ENCODE data around the gene SBF1.

DNA sequence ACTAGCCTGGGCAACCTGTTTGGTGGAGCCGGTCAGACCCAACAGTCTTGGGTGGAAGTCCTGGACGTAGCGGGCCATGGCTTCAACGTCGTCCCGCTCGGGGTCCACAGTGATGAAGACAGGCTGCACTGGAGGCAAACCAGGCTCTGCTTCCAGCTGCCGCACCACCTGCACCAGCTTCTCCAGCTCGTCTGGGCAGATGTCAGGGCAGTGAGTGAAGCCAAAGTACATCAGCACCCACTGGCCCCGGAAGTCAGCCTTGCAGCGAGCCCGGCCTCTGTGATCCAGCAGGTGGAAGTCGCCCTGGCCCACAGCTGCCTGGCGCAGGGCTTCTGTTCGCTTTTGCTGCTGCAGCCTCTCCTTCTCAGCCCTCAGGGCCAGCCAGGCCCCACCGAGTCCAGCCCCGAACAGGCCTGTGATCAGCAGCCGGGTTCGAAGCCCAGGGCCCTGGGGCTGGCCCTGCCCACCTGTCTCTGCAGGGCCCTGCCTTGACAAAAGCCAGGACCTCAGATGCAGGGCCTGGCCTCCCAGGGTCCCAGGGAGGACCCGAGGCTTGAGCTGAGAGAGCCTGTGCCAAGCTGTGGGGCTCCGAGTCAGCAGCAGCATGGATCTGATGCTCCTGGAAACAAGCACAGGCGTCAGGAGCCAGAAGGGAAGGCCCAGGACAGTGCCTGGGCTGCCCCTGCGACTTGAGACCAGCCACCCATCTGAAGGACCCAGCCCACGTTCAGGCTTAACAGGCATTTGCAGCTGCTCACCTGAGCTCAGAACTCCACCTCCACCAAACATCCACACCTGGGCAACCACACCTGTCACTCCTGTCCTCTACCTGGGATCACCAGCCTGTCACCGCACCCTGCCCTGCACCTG is 49.2 kb upstream of the SBF1 start:
- TF ChIP-seq, protein P1, sequence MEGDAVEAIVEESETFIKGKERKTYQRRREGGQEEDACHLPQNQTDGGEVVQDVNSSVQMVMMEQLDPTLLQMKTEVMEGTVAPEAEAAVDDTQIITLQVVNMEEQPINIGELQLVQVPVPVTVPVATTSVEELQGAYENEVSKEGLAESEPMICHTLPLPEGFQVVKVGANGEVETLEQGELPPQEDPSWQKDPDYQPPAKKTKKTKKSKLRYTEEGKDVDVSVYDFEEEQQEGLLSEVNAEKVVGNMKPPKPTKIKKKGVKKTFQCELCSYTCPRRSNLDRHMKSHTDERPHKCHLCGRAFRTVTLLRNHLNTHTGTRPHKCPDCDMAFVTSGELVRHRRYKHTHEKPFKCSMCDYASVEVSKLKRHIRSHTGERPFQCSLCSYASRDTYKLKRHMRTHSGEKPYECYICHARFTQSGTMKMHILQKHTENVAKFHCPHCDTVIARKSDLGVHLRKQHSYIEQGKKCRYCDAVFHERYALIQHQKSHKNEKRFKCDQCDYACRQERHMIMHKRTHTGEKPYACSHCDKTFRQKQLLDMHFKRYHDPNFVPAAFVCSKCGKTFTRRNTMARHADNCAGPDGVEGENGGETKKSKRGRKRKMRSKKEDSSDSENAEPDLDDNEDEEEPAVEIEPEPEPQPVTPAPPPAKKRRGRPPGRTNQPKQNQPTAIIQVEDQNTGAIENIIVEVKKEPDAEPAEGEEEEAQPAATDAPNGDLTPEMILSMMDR (IDR thresholded peaks at IDR 0.05): no peak
- TF ChIP-seq POLR2A (IDR thresholded peaks at IDR 0.05): no peak
